ENCODE measurements around the gene MTCL3.
"Not testable (repeated sequence)": the region's sequence is repeated elsewhere in the genome, so short reads cannot be mapped to it uniquely, and the experiment has no call there.

MTCL3 gene

DNA sequence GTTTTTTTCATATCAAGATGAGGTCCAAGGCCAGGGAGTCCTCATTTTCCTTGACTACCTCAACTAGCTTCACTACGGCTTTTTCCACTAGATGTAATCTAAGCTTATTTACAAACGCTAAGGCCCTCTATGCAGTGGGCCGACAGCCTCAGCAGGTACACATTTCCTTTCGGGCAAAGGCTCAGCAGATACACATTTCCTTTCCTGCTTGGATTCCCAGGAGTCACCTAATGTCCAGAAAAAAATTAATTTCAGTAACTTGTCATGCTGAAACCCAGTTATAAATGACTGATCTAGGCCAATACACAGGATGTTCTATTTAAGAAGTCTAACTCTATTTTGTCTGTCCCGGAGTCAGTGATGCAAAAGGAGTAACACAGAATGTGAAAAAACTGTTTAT is 52.7 kb downstream of the MTCL3 start:
- DNase-seq (ENCODE audit: low spot score): no peak

DNA sequence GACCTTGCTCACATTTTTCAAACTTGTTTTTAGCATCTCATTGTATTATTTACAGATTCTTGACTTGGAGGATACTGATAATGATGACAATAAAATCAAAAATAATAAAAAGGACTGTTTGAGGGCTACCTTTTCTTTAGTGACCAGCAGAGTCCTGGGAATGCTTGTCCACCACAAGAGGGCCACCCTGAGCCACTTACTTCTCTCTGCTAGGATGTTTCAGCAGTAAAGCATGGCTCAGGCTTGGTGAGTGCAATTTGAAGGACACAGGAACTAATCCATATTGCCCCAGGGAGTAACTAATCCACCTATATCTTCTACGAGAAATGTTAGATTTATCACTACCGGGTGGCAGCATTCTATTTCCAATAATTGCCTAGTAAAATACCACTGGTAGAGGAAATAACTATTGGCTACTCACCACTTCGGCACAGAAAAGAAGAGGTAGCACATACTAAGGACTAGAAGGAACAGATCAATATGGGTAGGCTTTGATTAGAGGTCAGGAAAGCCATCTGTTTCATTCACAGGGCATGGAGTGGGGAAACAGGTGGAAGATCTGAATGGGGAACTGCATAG is 54.2 kb downstream of the MTCL3 start:
- peak; percentile 47 for DNase-seq (ENCODE audit: low spot score)

DNA sequence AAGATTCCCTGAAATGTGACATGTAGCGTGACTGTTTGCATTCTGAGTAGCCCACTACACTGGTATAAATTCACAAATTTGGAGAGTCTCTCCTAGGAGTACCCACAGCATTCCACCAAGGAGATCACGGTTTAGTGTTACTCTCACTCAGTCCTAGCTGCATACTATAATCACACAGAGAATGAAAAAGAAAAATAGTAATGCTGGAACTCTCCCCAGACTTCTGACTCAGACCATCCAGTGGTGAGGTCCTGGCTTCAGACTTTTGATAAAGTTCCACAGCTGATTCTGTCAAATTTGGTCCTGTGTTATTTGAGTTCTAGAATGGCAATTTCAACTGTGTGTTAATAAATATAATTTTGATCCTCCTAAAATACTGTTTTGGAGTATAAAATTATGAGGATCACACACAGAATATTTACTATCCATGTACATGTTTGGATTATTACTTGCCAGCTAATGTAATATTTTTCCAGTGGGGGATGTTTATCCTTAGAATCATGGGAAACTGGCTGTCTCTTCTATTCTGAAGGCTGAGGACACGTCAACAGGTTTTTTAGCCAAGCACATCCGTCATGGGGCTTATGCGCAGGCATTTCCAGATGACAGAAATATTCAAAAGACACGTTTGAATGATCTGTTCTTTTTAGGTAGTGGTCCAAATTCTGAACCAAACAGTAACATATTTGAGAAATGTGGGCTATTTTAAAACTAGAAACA is 54.8 kb downstream of the MTCL3 start:
- no peak for DNase-seq (ENCODE audit: low spot score)

DNA sequence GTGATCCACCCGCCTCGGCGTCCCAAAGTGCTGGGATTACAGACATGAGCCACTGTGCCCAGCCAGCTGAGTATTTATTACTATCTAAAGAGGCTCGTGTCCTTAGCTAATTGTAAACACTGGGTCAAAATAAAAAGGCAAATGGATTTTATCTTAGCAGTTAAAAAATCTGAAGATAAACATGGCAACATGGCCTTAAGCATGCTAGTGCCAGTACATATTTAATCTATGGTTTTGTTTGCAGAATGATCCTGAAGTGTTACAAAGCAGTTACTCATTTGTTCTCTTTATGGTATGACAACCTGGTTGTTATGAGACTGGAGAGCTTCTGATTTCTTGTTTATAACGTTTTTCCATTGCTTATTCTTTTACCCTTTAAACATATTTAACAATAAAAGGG is 56.1 kb downstream of the MTCL3 start:
- no peak for DNase-seq (ENCODE audit: low spot score)

GRCh38 chr6:127462376-127462775 is 56.8 kb downstream of the MTCL3 start:
- no peak for DNase-seq (ENCODE audit: low spot score)

DNA sequence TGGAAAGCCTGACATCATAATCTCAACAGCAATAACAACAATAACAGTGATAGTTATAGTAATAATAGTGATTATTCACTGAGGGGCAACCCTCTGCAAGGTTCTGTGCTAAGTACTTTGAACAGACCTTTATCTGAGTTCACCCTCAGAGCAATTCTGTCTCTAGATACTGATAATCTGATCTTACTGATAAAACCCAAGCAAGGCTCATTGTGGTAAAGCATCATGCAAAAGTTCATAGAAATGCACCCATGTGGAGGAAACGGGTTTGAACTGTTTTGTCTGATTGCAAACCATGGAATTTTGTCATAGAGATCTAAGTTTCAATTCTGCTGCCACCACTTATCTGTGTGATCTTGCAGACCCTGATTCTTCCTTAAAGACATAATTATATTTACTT is 58.7 kb downstream of the MTCL3 start:
- no peak for DNase-seq (ENCODE audit: low spot score)

- DNase-seq (ENCODE audit: low spot score): no peak
These were observed 59.9 kb downstream of the MTCL3 start, which contains the start of gene KIAA0408 for GRCh38 chr6:127459231-127459641. Gene KIAA0408, minus strand, starts transcription at chr6:127459389. Its CDS starts 5,408 bp downstream, at chr6:127453981.

DNA sequence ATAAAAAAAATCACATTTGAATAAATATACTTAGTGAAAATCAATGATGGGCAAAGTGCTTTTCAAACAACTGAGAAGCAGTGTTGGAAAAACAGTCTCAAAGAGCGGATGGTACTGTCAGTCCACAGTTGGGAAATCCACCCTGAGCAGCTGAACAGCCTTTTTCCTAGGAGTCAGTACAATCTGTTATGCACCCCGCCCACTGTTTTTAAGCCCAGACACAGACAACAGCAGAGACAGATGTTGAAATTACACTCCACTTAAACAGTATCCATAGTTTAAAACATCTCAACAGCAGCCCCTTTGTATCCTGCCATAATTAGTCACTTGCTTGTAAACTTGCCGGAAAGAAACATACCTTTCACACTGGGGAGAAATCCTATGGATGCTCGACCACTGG is 60.3 kb downstream of the MTCL3 start:
- DNase-seq (ENCODE audit: low spot score): no peak

- DNase-seq (ENCODE audit: low spot score): no peak
These were observed 60.9 kb downstream of the MTCL3 start for GRCh38 chr6:127458222-127458621.

DNA sequence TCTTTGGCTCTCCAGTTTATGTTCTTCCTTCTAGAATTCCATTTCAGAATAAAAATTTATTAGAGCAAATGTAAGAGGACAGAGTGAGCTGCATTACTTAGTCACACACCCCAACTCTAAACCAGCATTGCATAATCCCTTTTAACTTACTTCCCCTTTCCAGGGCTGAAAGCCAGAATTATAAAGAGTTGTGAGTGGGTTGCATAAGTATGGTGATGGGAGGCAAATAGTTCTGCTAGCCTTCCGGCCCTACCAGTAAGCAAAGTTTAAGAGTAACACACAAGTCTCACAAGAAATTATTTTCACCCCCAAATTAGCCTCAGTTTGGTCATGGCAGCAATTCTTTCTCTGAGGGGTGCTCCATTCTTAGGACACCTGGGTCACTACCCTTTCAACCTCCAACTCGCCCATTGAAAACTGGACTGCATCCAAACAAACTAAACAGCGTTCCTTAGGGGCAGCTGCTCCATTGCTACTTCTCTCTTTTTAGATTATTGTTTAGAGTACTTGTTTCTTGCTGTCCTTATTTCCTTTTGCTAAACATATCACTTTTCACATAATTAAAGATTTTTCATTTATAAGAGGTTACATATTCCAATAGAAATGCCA is 61.6 kb downstream of the MTCL3 start:
- DNase-seq (ENCODE audit: low spot score): no peak

GRCh38 chr6:127456465-127456864 is 62.7 kb downstream of the MTCL3 start:
- no peak for DNase-seq (ENCODE audit: low spot score)

- DNase-seq (ENCODE audit: low spot score): no peak
These were observed 65.1 kb downstream of the MTCL3 start for GRCh38 chr6:127453845-127454619.

GRCh38 chr6:127452803-127453202 is 66.3 kb downstream of the MTCL3 start:
- DNase-seq (ENCODE audit: low spot score): no peak

DNA sequence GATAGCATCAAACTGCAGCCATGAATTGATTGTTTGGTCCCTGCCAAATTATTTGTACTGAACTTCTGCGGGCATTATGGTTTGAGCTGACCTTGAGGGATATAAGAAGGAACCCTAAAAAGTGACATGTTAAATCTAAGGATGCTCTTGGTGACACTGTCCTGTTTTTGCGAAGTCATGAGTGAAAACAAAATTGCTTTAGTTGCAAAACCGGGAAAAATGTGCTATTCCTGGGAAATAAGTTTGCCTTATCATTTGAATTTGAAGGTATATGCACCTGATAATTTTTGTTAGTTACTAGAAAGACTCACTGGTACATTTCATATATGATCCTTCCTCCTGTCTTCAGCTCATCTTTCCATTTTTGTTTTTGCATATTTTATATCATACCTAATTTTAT is 67.7 kb downstream of the MTCL3 start:
- DNase-seq (ENCODE audit: low spot score): no peak

- no peak for DNase-seq (ENCODE audit: low spot score)
These were observed 71.4 kb downstream of the MTCL3 start for GRCh38 chr6:127447780-127448179.

DNA sequence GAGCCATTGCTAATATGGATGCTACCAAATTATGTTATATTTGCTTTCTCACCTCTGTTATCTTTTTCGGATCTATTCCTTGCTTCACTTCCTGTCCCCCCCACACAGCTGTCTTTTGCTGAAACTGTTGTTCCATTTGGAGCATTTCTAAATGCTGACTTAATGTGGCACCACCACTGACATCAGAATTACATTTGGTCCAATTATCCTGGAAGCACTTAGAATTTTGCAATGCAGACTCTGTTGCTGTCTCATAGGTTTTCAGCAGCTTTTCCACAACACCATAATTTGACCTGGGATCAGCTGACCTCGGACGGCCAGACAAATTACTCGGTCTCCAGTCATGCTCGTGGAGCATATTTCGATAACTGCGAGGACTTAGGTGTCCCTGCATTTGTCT is 72.8 kb downstream of the MTCL3 start:
- DNase-seq (ENCODE audit: low spot score): no peak

- no peak for DNase-seq (ENCODE audit: low spot score)
These were observed 77.3 kb downstream of the MTCL3 start for GRCh38 chr6:127441881-127442280.

GRCh38 chr6:127439718-127440117 is 79.4 kb downstream of the MTCL3 start:
- DNase-seq (ENCODE audit: low spot score): no peak

DNA sequence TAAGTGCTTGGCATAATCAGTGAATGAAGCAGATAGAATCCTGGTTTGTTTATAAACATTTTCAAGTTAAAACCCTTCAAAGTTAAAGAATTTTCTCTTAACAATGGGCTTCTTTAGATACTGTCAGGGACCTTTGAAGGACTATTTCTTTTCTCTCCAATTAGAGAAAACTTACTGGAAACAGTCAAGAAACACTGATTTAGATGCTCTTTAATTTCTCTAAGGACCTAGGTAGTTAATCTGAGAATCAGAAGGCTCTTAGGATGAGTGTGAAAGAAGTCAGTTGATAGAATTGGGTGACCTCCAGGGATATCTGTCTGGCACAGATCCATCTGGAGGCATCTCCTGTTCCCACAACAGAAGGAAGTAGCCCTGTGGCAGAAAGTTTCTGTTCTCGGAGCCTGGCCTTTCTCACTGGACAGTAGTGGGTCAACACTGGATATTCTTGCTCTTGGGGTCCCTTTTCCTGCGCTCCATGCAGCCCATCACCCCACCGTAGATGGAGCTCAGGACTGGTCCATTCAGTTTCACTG is 82.5 kb downstream of the MTCL3 start:
- DNase-seq (ENCODE audit: low spot score): no peak

GRCh38 chr6:127435626-127436220 is 83.4 kb downstream of the MTCL3 start:
- no peak for DNase-seq (ENCODE audit: low spot score)

DNA sequence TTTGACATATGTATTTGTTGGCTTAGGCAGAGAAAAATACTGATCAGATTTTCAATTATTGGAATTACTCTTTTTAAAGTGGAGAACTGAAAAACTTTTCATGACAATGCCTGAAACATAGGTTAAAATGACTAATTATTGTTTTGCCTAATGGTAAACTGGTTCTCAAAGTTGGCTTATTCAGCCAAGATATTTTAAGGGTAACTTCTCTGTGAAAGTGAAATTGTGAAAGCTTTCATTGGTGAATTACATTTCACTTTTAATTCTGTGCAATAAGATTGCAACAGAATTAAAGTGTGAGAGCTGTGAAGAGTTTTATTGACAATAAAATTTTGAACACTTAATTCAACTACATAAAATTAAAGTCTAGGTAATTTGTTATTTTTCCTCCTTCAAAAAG is 84.5 kb downstream of the MTCL3 start:
- no peak for DNase-seq (ENCODE audit: low spot score)

DNA sequence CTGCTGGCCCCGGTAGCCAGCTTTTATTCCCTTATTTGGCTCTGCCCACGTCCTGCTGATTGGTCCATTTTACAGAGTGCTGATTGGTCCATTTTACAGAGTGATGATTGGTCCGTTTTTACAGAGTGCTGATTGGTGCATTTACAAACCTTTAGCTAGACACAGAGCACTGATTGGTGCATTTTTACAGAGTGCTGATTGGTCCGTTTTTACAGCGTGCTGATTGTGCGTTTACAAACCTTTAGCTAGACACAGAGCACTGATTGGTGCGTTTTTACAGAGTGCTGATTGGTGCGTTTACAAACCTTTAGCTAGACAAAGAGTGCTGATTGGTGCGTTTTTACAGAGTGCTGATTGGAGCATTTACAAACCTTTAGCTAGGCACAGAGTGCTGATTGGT is 90.6 kb downstream of the MTCL3 start:
- DNase-seq (ENCODE audit: low spot score): not testable (repeated sequence)
